A673 (cell line): ENCODE results near the gene PHF12. TPM values are rescaled to one million over a fixed set of nuclear protein-coding genes. Genes with fewer than 3 reads are reported as not detected.
"Not testable (repeated sequence)": the region's sequence is repeated elsewhere in the genome, so short reads cannot be mapped to it uniquely, and the experiment has no call there.

Source experiments
- BruUV-seq: library from RNA; stranded (reverse); fragments of 400-500 nt; replicated peaks from 2 replicates; lab custom pipeline; 2021; lab: Mats Ljungman, UMichigan
- CTCF ChIA-PET: fragments of 300-600 bp; sonication (Branson Sonifier 250); formaldehyde crosslinking; loops from one replicate; lab custom pipeline; 2022; ENCODE audit warnings: antibody characterized with exemption; lab: Charles Lee
- POLR2A ChIA-PET: fragments of 300-600 bp; sonication (Branson Sonifier 250); formaldehyde crosslinking; loops from one replicate; lab custom pipeline; 2022; ENCODE audit warnings: antibody characterized with exemption; ENCODE audit not compliant: low non-redundant PET; lab: Charles Lee
- DNase-seq: peaks from one replicate; pipeline ENCODE4 v3.0.0-alpha.2; 2015; ENCODE audit warnings: low spot score
- H3K27ac ChIP-seq: fragments of 200-600 bp; sonication (generic); 2 replicates; pipeline ENCODE4 v1.5.1; 2016; ENCODE audit warnings: mixed run types, low read depth, mild to moderate bottlenecking, mixed read lengths, antibody characterized with exemption, low read length; ENCODE audit not compliant: poor library complexity, severe bottlenecking
- H3K27me3 ChIP-seq: fragments of 200-600 bp; sonication (generic); replicated peaks from 2 replicates; pipeline ENCODE4 v1.6.1; 2017; ENCODE audit warnings: mixed run types, low read depth, mild to moderate bottlenecking, mixed read lengths, antibody characterized with exemption, low read length; ENCODE audit not compliant: insufficient read depth, poor library complexity
- H3K36me3 ChIP-seq: fragments of 200-600 bp; sonication (generic); 2 replicates; pipeline ENCODE4 v1.6.1; 2016; ENCODE audit warnings: mixed run types, mild to moderate bottlenecking, mixed read lengths, antibody characterized with exemption, low read length; ENCODE audit not compliant: insufficient read depth, poor library complexity, severe bottlenecking
- H3K4me1 ChIP-seq: fragments of 200-600 bp; sonication (generic); 2 replicates; pipeline ENCODE4 v1.6.1; 2017; ENCODE audit warnings: mixed run types, mild to moderate bottlenecking, mixed read lengths, antibody characterized with exemption, low read length; ENCODE audit not compliant: insufficient read depth, poor library complexity, severe bottlenecking
- H3K4me3 ChIP-seq: fragments of 200-600 bp; sonication (generic); 2 replicates; pipeline ENCODE4 v1.5.1; 2016; ENCODE audit warnings: low read depth, mixed run types, mild to moderate bottlenecking, mixed read lengths, low read length; ENCODE audit not compliant: poor library complexity, severe bottlenecking
- H3K9me3 ChIP-seq: fragments of 200-600 bp; sonication (generic); 2 replicates; pipeline ENCODE4 v1.6.1; 2016; ENCODE audit warnings: mixed run types, low read depth, mild to moderate bottlenecking, mixed read lengths, antibody characterized with exemption, low read length; ENCODE audit not compliant: poor library complexity, severe bottlenecking
- EZH2 ChIP-seq: fragments of 200-600 bp; sonication (generic); IDR thresholded peaks from 2 replicates; pipeline ENCODE4 v1.6.1; 2017; ENCODE audit warnings: borderline replicate concordance, low read depth, mild to moderate bottlenecking, mixed read lengths, antibody characterized with exemption, low read length; ENCODE audit not compliant: poor library complexity, severe bottlenecking
- intact Hi-C: fragments of 100-400 bp; cut with micrococcal nuclease; formaldehyde crosslinking; loops from one replicate; pipeline ENCODE4 v1.10.0; 2022; ENCODE audit not compliant: unreplicated experiment
- total RNA-seq: library from RNA; stranded (reverse); gene quantifications from 2 replicates; pipeline ENCODE4 v1.2.3, GENCODE V29; 2021
- TF ChIP-seq, protein P1 (sequence below): fragments of 300-800, 200-600 bp; sonication (generic); conservative IDR thresholded peaks from 2 replicates; pipeline ENCODE4 v1.5.1; 2017; ENCODE audit warnings: low read depth, mild to moderate bottlenecking, antibody characterized with exemption, low read length, moderate library complexity, mixed read lengths

The PHF12 gene
- total RNA-seq, 1 experiment from 2014 or later = 63.3 TPM

DNA sequence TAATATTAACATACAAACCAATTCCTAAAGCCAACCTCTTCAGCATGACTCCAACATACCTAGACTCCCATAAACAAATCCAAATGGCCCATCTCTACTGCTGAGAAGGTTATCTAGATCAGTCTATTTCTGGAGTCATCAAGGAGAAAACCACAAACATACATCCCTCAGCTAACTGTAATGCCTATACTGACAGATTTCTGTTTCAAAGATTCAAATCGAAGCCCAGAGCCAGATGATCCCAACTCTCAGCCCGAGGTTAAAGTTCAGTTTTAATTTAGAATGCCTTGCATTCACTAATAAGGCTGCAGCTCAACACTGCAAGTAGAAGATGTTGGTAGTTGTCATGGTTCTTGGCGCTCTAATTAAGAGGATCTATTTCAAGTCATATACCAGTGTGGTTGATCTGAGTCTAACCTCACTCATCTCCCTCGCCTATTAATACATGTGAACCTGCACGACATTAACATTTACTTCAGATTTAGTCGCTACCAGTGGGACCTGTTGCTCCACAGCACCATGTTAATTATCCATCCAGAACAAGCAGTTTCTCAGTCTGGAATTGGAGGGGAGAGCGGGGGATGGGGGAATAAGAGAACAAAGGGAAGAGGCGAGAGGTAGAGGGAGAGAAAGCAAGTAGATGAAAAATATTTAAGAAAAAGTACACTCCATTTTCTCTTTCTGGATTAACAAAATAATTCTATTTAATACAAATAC, 15.4 kb downstream of the PHF12 start:
- Histone ChIP-seq H3K4me1 (peaks cover 41% of the 10 kb centered on the region), H3K4me3 (no peak overlapping the region), H3K27me3 (no peaks in the 10 kb centered on the region), H3K9me3 (no peaks in the 10 kb centered on the region), H3K27ac (no peak overlapping the region), H3K36me3 (no peaks in the 10 kb centered on the region)
- ChIA-PET CTCF (no interaction called here), POLR2A (no interaction called here)
- intact Hi-C loops = no loop called here
- BruUV-seq = no TSS peak
- no peak for DNase-seq
- no peak for TF ChIP-seq EZH2
- TF ChIP-seq, protein P1, sequence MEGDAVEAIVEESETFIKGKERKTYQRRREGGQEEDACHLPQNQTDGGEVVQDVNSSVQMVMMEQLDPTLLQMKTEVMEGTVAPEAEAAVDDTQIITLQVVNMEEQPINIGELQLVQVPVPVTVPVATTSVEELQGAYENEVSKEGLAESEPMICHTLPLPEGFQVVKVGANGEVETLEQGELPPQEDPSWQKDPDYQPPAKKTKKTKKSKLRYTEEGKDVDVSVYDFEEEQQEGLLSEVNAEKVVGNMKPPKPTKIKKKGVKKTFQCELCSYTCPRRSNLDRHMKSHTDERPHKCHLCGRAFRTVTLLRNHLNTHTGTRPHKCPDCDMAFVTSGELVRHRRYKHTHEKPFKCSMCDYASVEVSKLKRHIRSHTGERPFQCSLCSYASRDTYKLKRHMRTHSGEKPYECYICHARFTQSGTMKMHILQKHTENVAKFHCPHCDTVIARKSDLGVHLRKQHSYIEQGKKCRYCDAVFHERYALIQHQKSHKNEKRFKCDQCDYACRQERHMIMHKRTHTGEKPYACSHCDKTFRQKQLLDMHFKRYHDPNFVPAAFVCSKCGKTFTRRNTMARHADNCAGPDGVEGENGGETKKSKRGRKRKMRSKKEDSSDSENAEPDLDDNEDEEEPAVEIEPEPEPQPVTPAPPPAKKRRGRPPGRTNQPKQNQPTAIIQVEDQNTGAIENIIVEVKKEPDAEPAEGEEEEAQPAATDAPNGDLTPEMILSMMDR = no peak

DNA sequence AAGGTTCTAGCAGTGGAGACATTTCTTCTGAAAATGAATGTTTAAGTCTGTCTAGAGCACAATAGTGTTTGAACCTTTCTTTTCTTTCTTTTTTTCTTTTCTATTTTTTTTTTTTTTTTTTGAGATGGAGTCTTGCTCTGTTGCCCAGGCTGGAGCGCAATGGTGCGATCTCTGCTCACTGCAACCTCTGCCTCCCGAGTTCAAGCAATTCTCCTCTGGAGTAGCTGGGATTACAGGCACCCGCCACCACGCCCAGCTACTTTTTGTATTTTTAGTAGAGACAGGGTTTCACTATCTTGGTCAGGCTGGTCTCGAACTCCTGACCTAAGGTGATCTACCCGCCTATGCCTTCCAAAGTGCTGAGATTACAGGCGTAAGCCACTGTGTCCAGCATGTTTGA, 16.8 kb downstream of the PHF12 start:
- H3K36me3 ChIP-seq, BruUV-seq, CTCF ChIA-PET, intact Hi-C loops, DNase-seq, H3K4me3 ChIP-seq, POLR2A ChIA-PET, H3K27me3 ChIP-seq, H3K27ac ChIP-seq, H3K9me3 ChIP-seq: not testable (repeated sequence)
- H3K4me1 ChIP-seq = peaks cover 27% of the 10 kb centered on the region

DNA sequence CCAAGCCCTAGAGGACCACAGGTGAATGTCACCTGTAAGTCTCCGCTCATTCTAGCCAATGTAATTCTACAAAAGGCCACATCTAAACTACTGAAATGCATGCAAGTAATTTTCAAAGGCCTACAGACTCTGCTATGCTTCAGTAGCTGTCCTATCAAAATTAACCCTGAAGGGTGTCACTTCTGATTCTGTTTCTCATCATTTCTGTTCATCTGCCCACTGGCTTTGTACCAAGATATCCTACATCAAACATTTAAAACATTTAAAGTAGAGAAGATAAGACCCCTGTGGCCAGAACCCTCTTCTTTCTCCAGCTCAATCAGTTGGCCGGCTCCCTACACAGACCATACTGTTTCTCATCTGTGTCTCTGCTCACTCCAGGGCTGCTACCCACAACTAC, 21.5 kb downstream of the PHF12 start:
- Histone ChIP-seq H3K36me3 (peaks cover 12% of the 10 kb centered on the region), H3K4me1 (peaks cover 8% of the 10 kb centered on the region), H3K27ac (no peak overlapping the region), H3K27me3 (no peaks in the 10 kb centered on the region), H3K4me3 (no peak overlapping the region), H3K9me3 (no peaks in the 10 kb centered on the region)
- TF ChIP-seq, protein P1 = no peak
- no peak for TF ChIP-seq EZH2
- ChIA-PET POLR2A (no interaction called here), CTCF (interaction anchor here (0.6 kb wide), 1 partner anchor 9 kb away, joined by 3 read pairs; no protein-coding TSS in a partner anchor)
- BruUV-seq = no TSS peak
- DNase-seq = no peak
- intact Hi-C loops = no loop called here

DNA sequence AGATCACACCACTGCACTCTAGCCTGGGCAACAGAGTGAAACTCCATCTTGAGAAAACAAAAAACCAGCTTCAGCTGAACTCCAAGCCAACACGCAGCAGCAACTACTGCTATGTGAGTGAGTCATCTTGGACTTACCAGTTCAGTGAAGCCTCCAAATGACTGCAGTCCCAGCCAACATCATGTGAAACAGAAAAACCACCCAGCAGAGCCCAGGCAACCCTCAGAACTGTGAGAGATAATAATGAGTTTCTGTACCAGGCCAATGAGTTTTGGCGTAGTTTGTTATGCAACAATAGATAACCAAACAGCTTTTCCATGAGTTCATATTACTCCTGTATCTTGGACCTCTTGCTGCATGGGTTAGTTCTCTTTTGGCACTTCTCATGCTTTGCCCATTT, 23.3 kb downstream of the PHF12 start:
- no peak for DNase-seq
- no peak overlapping the region for H3K4me3 ChIP-seq
- no TSS peak for BruUV-seq
- peaks cover 8% of the 10 kb centered on the region for H3K4me1 ChIP-seq
- TF ChIP-seq, protein P1 = no peak
- no peak for TF ChIP-seq EZH2
- intact Hi-C loops = no loop called here
- no peak overlapping the region for H3K27ac ChIP-seq
- POLR2A ChIA-PET = no interaction called here
- no peaks in the 10 kb centered on the region for H3K27me3 ChIP-seq
- CTCF ChIA-PET = no interaction called here
- peaks cover 24% of the 10 kb centered on the region for H3K36me3 ChIP-seq
- no peaks in the 10 kb centered on the region for H3K9me3 ChIP-seq
